ENCODE results near the gene EGF.

DNA sequence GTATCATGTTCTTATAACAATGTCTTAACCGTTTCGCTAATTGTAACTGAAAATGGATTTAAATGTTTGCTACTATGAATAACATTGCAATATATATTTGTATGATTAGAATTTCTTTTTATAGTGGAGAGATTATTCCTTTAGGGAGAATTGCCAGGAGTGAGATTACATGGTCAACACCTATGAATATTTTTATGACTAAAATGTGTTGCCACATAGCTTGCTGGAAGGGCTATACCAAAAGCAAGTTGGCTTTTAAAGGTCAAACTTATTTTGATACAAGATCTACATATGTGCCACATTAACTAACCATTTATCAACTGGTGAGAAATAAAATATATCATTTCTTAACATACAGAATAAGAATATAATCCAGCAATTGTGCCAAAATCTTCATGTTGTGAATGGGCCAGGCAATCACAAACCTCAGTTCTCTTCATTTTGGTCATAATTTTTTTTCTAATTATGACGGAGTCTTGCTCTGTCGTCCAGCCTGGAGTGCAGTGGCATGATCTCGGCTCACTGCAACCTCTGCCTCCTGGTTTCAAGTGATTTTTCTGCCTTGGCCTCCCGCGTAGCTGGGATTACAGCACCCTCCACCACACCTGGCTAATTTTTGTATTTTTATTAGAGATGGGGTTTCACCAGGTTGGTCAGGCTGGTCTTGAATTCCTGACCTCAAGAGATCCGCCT, 10.0 kb upstream of the EGF start:
- TF ChIP-seq CTCF (IDR thresholded peaks at IDR 0.05; ENCODE audit: low read length) (no peak), EZH2 (IDR thresholded peaks at IDR 0.05; ENCODE audit: borderline replicate concordance, low read length) (no peak)

Data from OCI-LY1 (cell line).